Neutrophil (primary cell): ENCODE measurements around the gene PKP1.

Source experiments
- H3K27ac ChIP-seq: fragments of 200-600 bp; sonication (generic); 2 replicates; pipeline ENCODE4 v1.5.1; 2016; ENCODE audit warnings: mild to moderate bottlenecking, moderate library complexity
- H3K27me3 ChIP-seq: fragments of 200-600 bp; sonication (generic); 2 replicates; pipeline ENCODE4 v1.6.0; 2016; ENCODE audit warnings: mild to moderate bottlenecking
- H3K36me3 ChIP-seq: fragments of 200-600 bp; sonication (generic); 2 replicates; pipeline ENCODE4 v1.5.1; 2017
- H3K4me1 ChIP-seq, 2 experiments: fragments of 200-600 bp in 1 of 2; sonication (generic) in 1 of 2; 1 replicate in 1 of 2; 2 replicates in 1 of 2; pipeline versions ENCODE4 v1.5.1 to v1.6.1; 2013 to 2016; ENCODE audit warnings: low read depth in 1 of 2, low read length in 1 of 2, mild to moderate bottlenecking in 1 of 2, moderate library complexity in 1 of 2; ENCODE audit not compliant: control insufficient read depth in 1 of 2, insufficient read depth in 1 of 2
- H3K4me3 ChIP-seq, 2 experiments: fragments of 200-600 bp in 1 of 2; sonication (generic) in 1 of 2; 1 replicate in 1 of 2; 2 replicates in 1 of 2; pipeline ENCODE4 v1.5.1; 2013 to 2016; ENCODE audit warnings: low read depth in 1 of 2, low read length in 1 of 2, mild to moderate bottlenecking in 1 of 2, moderate library complexity in 1 of 2
- H3K9me3 ChIP-seq: fragments of 200-600 bp; sonication (generic); 2 replicates; pipeline ENCODE4 v1.5.1; 2016
- CTCF ChIP-seq: fragments of 200-600 bp; sonication (generic); IDR thresholded peaks from 2 replicates; pipeline ENCODE4 v1.5.1; 2016; ENCODE audit warnings: antibody characterized with exemption

The PKP1 gene

GRCh38 chr1:201361652-201362504 is 78.6 kb downstream of the PKP1 start:
- TF ChIP-seq CTCF, result no peak
- Histone ChIP-seq H3K4me3 (no peak overlapping the region), H3K9me3 (no peaks in the 10 kb centered on the region), H3K4me1 (no peaks in the 10 kb centered on the region), H3K27ac (no peak overlapping the region), H3K27me3 (peaks cover 13% of the 10 kb centered on the region), H3K36me3 (no peaks in the 10 kb centered on the region)

GRCh38 chr1:201362906-201363305 is 79.6 kb downstream of the PKP1 start:
- Histone ChIP-seq H3K9me3 (no peaks in the 10 kb centered on the region), H3K27me3 (peaks cover 19% of the 10 kb centered on the region), H3K27ac (no peak overlapping the region), H3K36me3 (no peaks in the 10 kb centered on the region), H3K4me3 (no peak overlapping the region), H3K4me1 (no peaks in the 10 kb centered on the region)
- TF ChIP-seq CTCF, result no peak

GRCh38 chr1:201363467-201363866 is 80.2 kb downstream of the PKP1 start:
- Histone ChIP-seq H3K4me3 (no peak overlapping the region), H3K36me3 (no peaks in the 10 kb centered on the region), H3K27me3 (peaks cover 19% of the 10 kb centered on the region), H3K27ac (no peak overlapping the region), H3K4me1 (no peaks in the 10 kb centered on the region), H3K9me3 (no peaks in the 10 kb centered on the region)
- no peak for TF ChIP-seq CTCF

DNA sequence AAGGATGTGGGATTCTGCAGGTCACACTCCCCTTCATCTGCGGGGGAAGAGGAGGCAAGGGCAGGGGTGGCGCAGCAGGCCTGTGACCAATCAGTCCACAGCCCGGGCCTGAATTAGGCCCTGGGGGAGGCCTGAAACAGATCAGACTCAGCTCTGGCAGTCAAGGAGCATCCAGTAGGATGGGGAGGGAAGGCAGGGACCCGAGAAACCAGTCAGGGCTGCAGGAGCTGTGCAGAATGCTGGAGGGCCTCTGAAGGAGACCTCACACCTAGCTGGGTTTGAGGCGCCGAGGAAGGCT is 81.5 kb downstream of the PKP1 start:
- TF ChIP-seq CTCF, result no peak
- Histone ChIP-seq H3K36me3 (no peaks in the 10 kb centered on the region), H3K27me3 (peaks cover 21% of the 10 kb centered on the region), H3K4me3 (no peak overlapping the region), H3K9me3 (no peaks in the 10 kb centered on the region), H3K27ac (no peak overlapping the region), H3K4me1 (no peaks in the 10 kb centered on the region)

DNA sequence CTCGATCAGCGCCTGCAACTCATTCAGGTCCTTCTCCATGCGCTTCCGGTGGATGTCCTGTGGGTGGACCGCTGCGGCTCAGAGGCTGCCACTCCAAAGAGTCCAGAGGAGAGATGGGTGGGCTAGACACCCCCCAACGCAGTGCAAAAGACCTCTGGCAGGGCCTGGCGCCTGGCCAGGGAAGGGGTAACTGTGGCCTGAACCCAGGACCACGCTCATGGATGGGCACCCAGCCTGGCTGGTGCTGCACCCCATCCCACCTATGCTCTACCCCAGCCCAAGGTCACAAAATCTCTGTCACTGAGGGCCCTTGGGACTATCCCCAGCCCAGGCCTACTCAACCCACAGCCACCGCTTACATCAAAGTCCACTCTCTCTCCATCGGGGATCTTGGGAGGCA is 81.9 kb downstream of the PKP1 start:
- Histone ChIP-seq H3K4me1 (no peaks in the 10 kb centered on the region), H3K36me3 (no peaks in the 10 kb centered on the region), H3K27me3 (peaks cover 25% of the 10 kb centered on the region), H3K4me3 (no peak overlapping the region), H3K9me3 (no peaks in the 10 kb centered on the region), H3K27ac (no peak overlapping the region)
- TF ChIP-seq CTCF, result no peak
